HUES48 (cell line): ENCODE measurements around the gene MRPL42.

Experiments
- H3K27ac ChIP-seq: one replicate; pipeline ENCODE4 v1.7.0; 2013; ENCODE audit warnings: low read depth, low read length, inconsistent platforms
- H3K27me3 ChIP-seq: 2 replicates; pipeline ENCODE4 v1.6.1; 2013; ENCODE audit warnings: mild to moderate bottlenecking, low read length; ENCODE audit not compliant: control insufficient read depth, insufficient read depth
- H3K36me3 ChIP-seq: 2 replicates; pipeline ENCODE4 v1.6.1; 2013; ENCODE audit warnings: low read length; ENCODE audit not compliant: control insufficient read depth, insufficient read depth
- H3K4me1 ChIP-seq: 2 replicates; pipeline ENCODE4 v1.6.1; 2013; ENCODE audit warnings: mild to moderate bottlenecking, low read length; ENCODE audit not compliant: control insufficient read depth, insufficient read depth
- H3K4me3 ChIP-seq: 2 replicates; pipeline ENCODE4 v1.5.1; 2013; ENCODE audit warnings: mild to moderate bottlenecking, low read depth, low read length
- H3K9ac ChIP-seq: 2 replicates; pipeline ENCODE4 v1.6.1; 2013; ENCODE audit warnings: mild to moderate bottlenecking, low read depth, low read length, moderate library complexity
- H3K9me3 ChIP-seq: 2 replicates; pipeline ENCODE4 v1.6.1; 2013; ENCODE audit warnings: low read length; ENCODE audit not compliant: control insufficient read depth, insufficient read depth

MRPL42 gene

GRCh38 chr12:93448796-93449195, 18.5 kb upstream of the MRPL42 start:
- Histone ChIP-seq H3K27me3 (no peaks in the 10 kb centered on the region), H3K27ac (no peak overlapping the region), H3K9ac (no peak overlapping the region), H3K36me3 (no peaks in the 10 kb centered on the region), H3K4me1 (no peaks in the 10 kb centered on the region), H3K9me3 (0 out of 2 replicates have a peak, but pooled peaks cover 3% of the 10 kb centered on the region), H3K4me3 (no peak overlapping the region)

- Histone ChIP-seq H3K9ac (no peak overlapping the region), H3K4me1 (no peaks in the 10 kb centered on the region), H3K4me3 (no peak overlapping the region), H3K9me3 (0 out of 2 replicates have a peak, but pooled peaks cover 3% of the 10 kb centered on the region), H3K27me3 (no peaks in the 10 kb centered on the region), H3K27ac (no peak overlapping the region), H3K36me3 (no peaks in the 10 kb centered on the region)
Observed at GRCh38 chr12:93449277-93449676, 18.0 kb upstream of the MRPL42 start.

DNA sequence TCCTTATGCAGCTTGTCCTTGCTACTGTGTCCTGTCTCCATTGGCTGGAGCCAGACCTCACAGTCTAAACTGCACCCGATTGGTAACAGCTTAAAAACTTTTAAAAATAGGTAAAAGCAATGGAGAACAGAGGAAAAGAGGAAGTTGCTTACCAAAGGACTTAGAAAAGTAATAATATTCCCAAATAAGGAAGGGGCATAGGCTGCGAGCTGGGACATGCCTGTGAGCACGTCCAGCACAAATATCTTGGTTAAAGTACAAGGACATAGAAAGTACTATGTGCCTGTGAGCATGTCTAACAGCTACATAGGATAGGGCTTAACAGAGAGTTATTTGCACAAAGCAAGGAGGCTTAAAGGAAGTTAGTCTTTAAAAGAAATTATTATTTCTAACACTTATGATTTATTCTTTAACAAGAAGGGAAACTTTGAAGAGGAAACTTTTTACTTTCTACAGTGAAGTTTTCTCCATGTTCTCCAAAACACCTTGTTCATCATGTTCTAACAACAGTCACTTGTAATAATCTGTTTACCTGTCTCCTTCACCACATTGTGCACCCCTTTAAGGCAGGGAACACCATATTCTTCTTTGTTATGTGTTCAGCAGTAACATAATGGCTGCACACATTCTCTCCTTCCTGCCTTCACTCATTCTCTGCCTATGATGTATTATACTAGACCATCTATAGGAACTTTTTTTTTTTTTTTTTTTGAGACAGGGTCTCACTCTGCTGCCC, 15.7 kb upstream of the MRPL42 start:
- Histone ChIP-seq H3K9ac (no peak overlapping the region), H3K27me3 (no peaks in the 10 kb centered on the region), H3K36me3 (no peaks in the 10 kb centered on the region), H3K9me3 (0 out of 2 replicates have a peak, but pooled peaks cover 3% of the 10 kb centered on the region), H3K4me3 (no peak overlapping the region), H3K27ac (no peak overlapping the region), H3K4me1 (no peaks in the 10 kb centered on the region)

GRCh38 chr12:93453633-93454032, 13.7 kb upstream of the MRPL42 start:
- Histone ChIP-seq H3K4me3 (no peak overlapping the region), H3K36me3 (no peaks in the 10 kb centered on the region), H3K27me3 (no peaks in the 10 kb centered on the region), H3K9me3 (0 out of 2 replicates have a peak, but pooled peaks cover 3% of the 10 kb centered on the region), H3K4me1 (no peaks in the 10 kb centered on the region), H3K9ac (no peak overlapping the region), H3K27ac (no peak overlapping the region)

DNA sequence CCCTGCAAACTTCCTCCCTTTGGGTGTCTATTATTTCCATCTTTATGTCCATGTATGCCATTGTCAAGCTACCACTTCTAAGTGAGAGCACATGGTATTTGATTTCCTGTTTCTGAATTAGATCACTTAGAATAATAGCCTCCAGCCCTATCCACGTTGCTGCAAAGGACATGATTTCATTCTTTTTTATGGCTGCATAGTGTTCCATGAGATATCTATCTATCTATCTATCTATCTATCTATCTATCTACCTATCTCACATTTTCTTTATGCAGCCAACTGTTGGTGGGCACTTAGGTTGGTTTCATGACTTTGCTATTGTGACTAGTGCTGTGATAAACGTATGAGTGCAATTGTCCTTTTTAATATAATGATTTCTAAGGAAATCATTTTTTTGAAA, 11.2 kb upstream of the MRPL42 start:
- no peaks in the 10 kb centered on the region for H3K36me3 ChIP-seq
- H3K4me3 ChIP-seq = no peak overlapping the region
- no peaks in the 10 kb centered on the region for H3K4me1 ChIP-seq

GRCh38 chr12:93459097-93459496, 8.2 kb upstream of the MRPL42 start:
- H3K9ac ChIP-seq = no peak overlapping the region
- no peak overlapping the region for H3K27ac ChIP-seq
- H3K27me3 ChIP-seq = no peaks in the 10 kb centered on the region
- no peak overlapping the region for H3K4me3 ChIP-seq
- no peaks in the 10 kb centered on the region for H3K36me3 ChIP-seq
- H3K9me3 ChIP-seq = no peaks in the 10 kb centered on the region
- no peaks in the 10 kb centered on the region for H3K4me1 ChIP-seq

More for the DNA sequence above, 11.2 kb upstream of the MRPL42 start:
- Histone ChIP-seq H3K27me3 (no peaks in the 10 kb centered on the region), H3K27ac (no peak overlapping the region), H3K9me3 (0 out of 2 replicates have a peak, but pooled peaks cover under 1% of the 10 kb centered on the region), H3K9ac (no peak overlapping the region)

DNA sequence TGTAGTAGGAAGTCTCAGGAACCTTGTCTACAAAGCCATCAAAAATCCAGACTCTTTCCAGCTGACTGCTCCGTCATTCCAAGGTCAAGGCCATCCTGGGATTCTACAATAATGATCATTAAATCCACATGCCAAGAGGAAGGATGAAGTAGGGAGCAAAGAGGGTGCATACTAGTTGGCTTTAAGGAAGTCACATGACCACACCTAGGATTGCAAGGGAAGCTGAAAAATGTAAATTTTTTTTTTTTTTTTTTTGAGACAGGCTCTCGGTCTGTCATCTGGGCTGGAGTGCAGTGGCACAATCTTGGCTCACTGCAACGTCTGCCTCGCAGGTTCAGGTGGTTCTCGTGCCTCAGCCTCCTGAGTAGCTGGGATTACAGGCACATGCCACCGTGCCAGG, 7.3 kb upstream of the MRPL42 start:
- H3K27me3 ChIP-seq = no peaks in the 10 kb centered on the region
- H3K4me1 ChIP-seq = no peaks in the 10 kb centered on the region
- no peak overlapping the region for H3K4me3 ChIP-seq
- no peaks in the 10 kb centered on the region for H3K9me3 ChIP-seq
- no peak overlapping the region for H3K9ac ChIP-seq
- no peaks in the 10 kb centered on the region for H3K36me3 ChIP-seq
- no peak overlapping the region for H3K27ac ChIP-seq

- no peaks in the 10 kb centered on the region for H3K9me3 ChIP-seq
Observed at GRCh38 chr12:93460902-93461301, 6.4 kb upstream of the MRPL42 start.

GRCh38 chr12:93461503-93461902, 5.8 kb upstream of the MRPL42 start:
- no peak overlapping the region for H3K27ac ChIP-seq

More at GRCh38 chr12:93460902-93461301, 6.4 kb upstream of the MRPL42 start:
- H3K4me1 ChIP-seq = no peaks in the 10 kb centered on the region
- no peaks in the 10 kb centered on the region for H3K27me3 ChIP-seq
- H3K9ac ChIP-seq = no peak overlapping the region
- H3K27ac ChIP-seq = no peak overlapping the region
- no peaks in the 10 kb centered on the region for H3K36me3 ChIP-seq
- no peak overlapping the region for H3K4me3 ChIP-seq

GRCh38 chr12:93465841-93466240, 1.5 kb upstream of the MRPL42 start:
- 0 out of 2 replicates have a peak, but pooled peaks cover 2% of the 10 kb centered on the region for H3K4me1 ChIP-seq
- peaks cover 19% of the 10 kb centered on the region for H3K36me3 ChIP-seq
- no peaks in the 10 kb centered on the region for H3K27me3 ChIP-seq
- no peak overlapping the region for H3K27ac ChIP-seq
- H3K9me3 ChIP-seq = no peaks in the 10 kb centered on the region
- H3K9ac ChIP-seq = no peak overlapping the region
- H3K4me3 ChIP-seq = no peak overlapping the region

More at GRCh38 chr12:93461503-93461902, 5.8 kb upstream of the MRPL42 start:
- Histone ChIP-seq H3K9me3 (no peaks in the 10 kb centered on the region), H3K9ac (no peak overlapping the region), H3K4me3 (no peak overlapping the region), H3K27me3 (no peaks in the 10 kb centered on the region), H3K36me3 (no peaks in the 10 kb centered on the region), H3K4me1 (no peaks in the 10 kb centered on the region)

- H3K36me3 ChIP-seq = peaks cover 28% of the 10 kb centered on the region
- H3K27ac ChIP-seq = no peak overlapping the region
- 0 out of 2 replicates have a peak, but pooled peaks cover 2% of the 10 kb centered on the region for H3K4me1 ChIP-seq
- peak overlapping the region; percentile 99; the same call in 1 of the 2 replicates for H3K4me3 ChIP-seq
- no peaks in the 10 kb centered on the region for H3K27me3 ChIP-seq
- no peaks in the 10 kb centered on the region for H3K9me3 ChIP-seq
- H3K9ac ChIP-seq = no peak overlapping the region
Observed at GRCh38 chr12:93466625-93467350, 526 bp upstream of the MRPL42 start.
